ENCODE data around the gene CCDC24. TPM values are rescaled to one million over a fixed set of nuclear protein-coding genes. Genes with fewer than 3 reads are reported as not detected.

CCDC24 gene
- total RNA-seq, 2 experiments from 2014 or later: 8.9 to 9.2 TPM

GRCh38 chr1:43953361-43953760 lies 38.0 kb upstream of the CCDC24 start:
- no peak overlapping the region for H2AFZ ChIP-seq (ENCODE audit: low read length)
- TF ChIP-seq EZH2phosphoT487 (IDR thresholded peaks at IDR 0.05; ENCODE audit: borderline replicate concordance, low read depth, low read length) (no peak), CTCF (conservative IDR thresholded peaks at IDR 0.05; ENCODE audit: low read length) (no peak)
- no peaks in the 10 kb centered on the region for H3K9me2 ChIP-seq (ENCODE audit: insufficient read depth, low read length)
- POLR2A ChIA-PET: no interaction called here
- H3K27ac ChIP-seq (ENCODE audit: low read depth, low read length, poor library complexity, severe bottlenecking): no peak overlapping the region
- H3K79me2 ChIP-seq (ENCODE audit: insufficient read depth, low read depth, low read length): no peaks in the 10 kb centered on the region
- H3K4me1 ChIP-seq (ENCODE audit: insufficient read depth, low read length, poor library complexity, severe bottlenecking): peaks cover under 1% of the 10 kb centered on the region
- BruUV-seq (replicated peaks): no TSS peak
- H3K4me3 ChIP-seq (ENCODE audit: low read depth, low read length, poor library complexity, severe bottlenecking): no peak overlapping the region
- CTCF ChIA-PET (ENCODE audit: unreplicated experiment): no interaction called here
- peaks cover 32% of the 10 kb centered on the region; the same call in 1 of the 2 replicates for H3K36me3 ChIP-seq (ENCODE audit: insufficient read depth, low read length)
- no peak overlapping the region for H3K4me2 ChIP-seq (ENCODE audit: low read length)
- H4K20me1 ChIP-seq (ENCODE audit: insufficient read depth, low read length): peaks cover 4% of the 10 kb centered on the region
- intact Hi-C loops (cut with micrococcal nuclease; ENCODE audit: unreplicated experiment): no loop called here
- no peak for DNase-seq (ENCODE audit: low spot score)
- no peaks in the 10 kb centered on the region for H3K9me3 ChIP-seq (ENCODE audit: low read length)

- ChIA-PET CTCF (ENCODE audit: unreplicated experiment) (no interaction called here), POLR2A (no interaction called here)
- H3K9me3 ChIP-seq (ENCODE audit: low read length): no peaks in the 10 kb centered on the region
- no peak overlapping the region for H3K4me2 ChIP-seq (ENCODE audit: low read length)
- intact Hi-C loops (cut with micrococcal nuclease; ENCODE audit: unreplicated experiment): no loop called here
- BruUV-seq (replicated peaks): no TSS peak
- no peak overlapping the region for H2AFZ ChIP-seq (ENCODE audit: low read length)
- H3K36me3 ChIP-seq (ENCODE audit: insufficient read depth, low read length): peaks cover 32% of the 10 kb centered on the region; the same call in 1 of the 2 replicates
- H3K9me2 ChIP-seq (ENCODE audit: insufficient read depth, low read length): no peaks in the 10 kb centered on the region
- H3K27ac ChIP-seq (ENCODE audit: low read depth, low read length, poor library complexity, severe bottlenecking): no peak overlapping the region
- no peak overlapping the region for H3K4me3 ChIP-seq (ENCODE audit: low read depth, low read length, poor library complexity, severe bottlenecking)
- no peaks in the 10 kb centered on the region for H3K4me1 ChIP-seq (ENCODE audit: insufficient read depth, low read length, poor library complexity, severe bottlenecking)
- peaks cover 4% of the 10 kb centered on the region for H4K20me1 ChIP-seq (ENCODE audit: insufficient read depth, low read length)
- no peak for TF ChIP-seq CTCF (conservative IDR thresholded peaks at IDR 0.05; ENCODE audit: low read length)
- H3K79me2 ChIP-seq (ENCODE audit: insufficient read depth, low read depth, low read length): no peaks in the 10 kb centered on the region
- DNase-seq (ENCODE audit: low spot score): no peak
These were observed 37.4 kb upstream of the CCDC24 start for GRCh38 chr1:43954036-43954435.

- ChIA-PET POLR2A (no interaction called here), CTCF (ENCODE audit: unreplicated experiment) (no interaction called here)
- Histone ChIP-seq H2AFZ (ENCODE audit: low read length) (no peak overlapping the region), H3K36me3 (ENCODE audit: insufficient read depth, low read length) (peaks cover 26% of the 10 kb centered on the region; the same call in 1 of the 2 replicates), H3K27ac (ENCODE audit: low read depth, low read length, poor library complexity, severe bottlenecking) (no peak overlapping the region), H3K9me2 (ENCODE audit: insufficient read depth, low read length) (no peaks in the 10 kb centered on the region), H4K20me1 (ENCODE audit: insufficient read depth, low read length) (peaks cover 4% of the 10 kb centered on the region), H3K4me3 (ENCODE audit: low read depth, low read length, poor library complexity, severe bottlenecking) (no peak overlapping the region), H3K4me1 (ENCODE audit: insufficient read depth, low read length, poor library complexity, severe bottlenecking) (no peaks in the 10 kb centered on the region), H3K4me2 (ENCODE audit: low read length) (no peak overlapping the region), H3K9me3 (ENCODE audit: low read length) (no peaks in the 10 kb centered on the region), H3K79me2 (ENCODE audit: insufficient read depth, low read depth, low read length) (no peaks in the 10 kb centered on the region)
- no TSS peak for BruUV-seq (replicated peaks)
- no peak for DNase-seq (ENCODE audit: low spot score)
- no peak for TF ChIP-seq EZH2phosphoT487 (IDR thresholded peaks at IDR 0.05; ENCODE audit: borderline replicate concordance, low read depth, low read length)
- TF ChIP-seq CTCF (conservative IDR thresholded peaks at IDR 0.05; ENCODE audit: low read length): no peak
- intact Hi-C loops (cut with micrococcal nuclease; ENCODE audit: unreplicated experiment): no loop called here
These were observed 35.2 kb upstream of the CCDC24 start for GRCh38 chr1:43956234-43956633.

Measured in OCI-LY7 (cell line).